KMS-11 (cell line): Measurements from ENCODE around the gene PMP22.

Experiments
- H2AFZ ChIP-seq: fragments of 200-600 bp; sonication (generic); 2 replicates; pipeline ENCODE4 v1.6.1; 2016; ENCODE audit warnings: antibody characterized with exemption, mixed run types, low read depth
- H3K27ac ChIP-seq: fragments of 200-600 bp; sonication (generic); 2 replicates; pipeline ENCODE4 v1.6.1; 2016; ENCODE audit warnings: mild to moderate bottlenecking, mixed run types
- H3K27me3 ChIP-seq: fragments of 200-600 bp; sonication (generic); 2 replicates; pipeline ENCODE4 v1.6.1; 2017; ENCODE audit warnings: mild to moderate bottlenecking, low read depth, mixed run types, moderate library complexity; ENCODE audit not compliant: insufficient read depth
- H3K36me3 ChIP-seq: fragments of 200-600 bp; sonication (generic); 2 replicates; pipeline ENCODE4 v1.6.1; 2017; ENCODE audit warnings: mild to moderate bottlenecking, mixed run types; ENCODE audit not compliant: insufficient read depth
- H3K4me1 ChIP-seq: fragments of 200-600 bp; sonication (generic); 2 replicates; pipeline ENCODE4 v1.6.1; 2016; ENCODE audit warnings: mild to moderate bottlenecking, low read depth, mixed run types; ENCODE audit not compliant: poor library complexity, severe bottlenecking
- H3K4me2 ChIP-seq: fragments of 200-600 bp; sonication (generic); 2 replicates; pipeline ENCODE4 v1.7.0; 2016; ENCODE audit warnings: mild to moderate bottlenecking, mixed run types
- H3K4me3 ChIP-seq: fragments of 200-600 bp; sonication (generic); IDR thresholded peaks from 2 replicates; pipeline ENCODE4 v1.6.1; 2017; ENCODE audit warnings: low read depth, low read length, mixed read lengths; ENCODE audit not compliant: insufficient read depth
- H3K79me2 ChIP-seq: fragments of 200-600 bp; sonication (generic); 2 replicates; pipeline ENCODE4 v1.6.1; 2016; ENCODE audit warnings: low read depth, mixed run types; ENCODE audit not compliant: insufficient read depth
- H3K9ac ChIP-seq: fragments of 200-600 bp; sonication (generic); 2 replicates; pipeline ENCODE4 v1.6.1; 2016; ENCODE audit warnings: mild to moderate bottlenecking, mixed run types
- H4K20me1 ChIP-seq: fragments of 200-600 bp; sonication (generic); 2 replicates; pipeline ENCODE4 v1.6.1; 2016; ENCODE audit warnings: mild to moderate bottlenecking, mixed run types; ENCODE audit not compliant: insufficient read depth
- CTCF ChIP-seq: fragments of 200-600 bp; sonication (generic); conservative IDR thresholded peaks from 2 replicates; pipeline ENCODE4 v1.6.1; 2017; ENCODE audit warnings: low read depth, mild to moderate bottlenecking, antibody characterized with exemption, low read length, moderate library complexity, mixed read lengths

The PMP22 gene

GRCh38 chr17:15270628-15271381 lies 5.7 kb upstream of the PMP22 start:
- Histone ChIP-seq H3K9ac (no peak overlapping the region), H3K79me2 (no peaks in the 10 kb centered on the region)

GRCh38 chr17:15269780-15270089 lies 4.6 kb upstream of the PMP22 start:
- H3K27ac ChIP-seq = no peak overlapping the region
- H3K4me2 ChIP-seq = no peak overlapping the region
- H4K20me1 ChIP-seq = no peaks in the 10 kb centered on the region
- no peak overlapping the region for H3K9ac ChIP-seq
- no peaks in the 10 kb centered on the region for H3K4me1 ChIP-seq
- H3K4me3 ChIP-seq = no peak overlapping the region
- no peak for TF ChIP-seq CTCF
- H3K79me2 ChIP-seq = no peaks in the 10 kb centered on the region
- H2AFZ ChIP-seq = no peak overlapping the region
- H3K36me3 ChIP-seq = no peaks in the 10 kb centered on the region
- no peaks in the 10 kb centered on the region for H3K27me3 ChIP-seq

More at GRCh38 chr17:15270628-15271381, 5.7 kb upstream of the PMP22 start:
- H3K27me3 ChIP-seq = no peaks in the 10 kb centered on the region
- H2AFZ ChIP-seq = no peak overlapping the region
- no peaks in the 10 kb centered on the region for H3K36me3 ChIP-seq
- no peak overlapping the region for H3K4me3 ChIP-seq
- H4K20me1 ChIP-seq = no peaks in the 10 kb centered on the region
- no peak for TF ChIP-seq CTCF
- H3K4me2 ChIP-seq = no peak overlapping the region
- H3K27ac ChIP-seq = no peak overlapping the region
- H3K4me1 ChIP-seq = no peaks in the 10 kb centered on the region

GRCh38 chr17:15269087-15269779 lies 4.1 kb upstream of the PMP22 start:
- Histone ChIP-seq H3K79me2 (no peaks in the 10 kb centered on the region), H3K4me2 (no peak overlapping the region), H3K27ac (no peak overlapping the region), H3K27me3 (no peaks in the 10 kb centered on the region), H3K4me1 (no peaks in the 10 kb centered on the region), H3K9ac (no peak overlapping the region), H3K36me3 (no peaks in the 10 kb centered on the region), H4K20me1 (no peaks in the 10 kb centered on the region), H3K4me3 (no peak overlapping the region), H2AFZ (no peak overlapping the region)
- TF ChIP-seq CTCF = no peak

GRCh38 chr17:15268461-15268860 lies 3.3 kb upstream of the PMP22 start:
- Histone ChIP-seq H3K4me2 (no peak overlapping the region), H3K9ac (no peak overlapping the region), H3K36me3 (no peaks in the 10 kb centered on the region), H3K27ac (no peak overlapping the region), H3K27me3 (no peaks in the 10 kb centered on the region), H3K79me2 (no peaks in the 10 kb centered on the region), H4K20me1 (no peaks in the 10 kb centered on the region), H2AFZ (no peak overlapping the region), H3K4me1 (no peaks in the 10 kb centered on the region), H3K4me3 (no peak overlapping the region)
- no peak for TF ChIP-seq CTCF
